Activated CD4-positive, alpha-beta memory T cell treated with anti-CD3 and anti-CD28 coated beads, Interleukin-2, amount 10 ng/mL, durations not matched to agents 7 days and 5 days (primary cell): ENCODE results near the gene HMGN5. TPM values are rescaled to one million over a fixed set of nuclear protein-coding genes. Genes with fewer than 3 reads are reported as not detected.

Experiments used
- CTCF ChIA-PET: fragments of 350-600 bp; sonication (Branson Sonifier 250); formaldehyde crosslinking; loops from one replicate; lab custom pipeline; 2021; ENCODE audit warnings: antibody characterized with exemption, inconsistent platforms; lab: Charles Lee
- POLR2A ChIA-PET: fragments of 350-600 bp; sonication (Branson Sonifier 250); formaldehyde crosslinking; loops from one replicate; lab custom pipeline; 2021; ENCODE audit warnings: antibody characterized with exemption; lab: Charles Lee
- DNase-seq: peaks from one replicate; pipeline ENCODE4 v3.0.0-alpha.2; 2020
- H3K27ac Mint-ChIP-seq: one replicate; pipeline ENCODE4 v1.8.0; 2021; ENCODE audit warnings: mild to moderate bottlenecking, mixed read lengths
- H3K27me3 Mint-ChIP-seq: one replicate; pipeline ENCODE4 v1.8.0; 2021; ENCODE audit warnings: mixed read lengths
- H3K36me3 Mint-ChIP-seq: one replicate; pipeline ENCODE4 v1.8.0; 2021; ENCODE audit warnings: low read depth, mixed read lengths
- H3K4me1 Mint-ChIP-seq: one replicate; pipeline ENCODE4 v1.8.0; 2021; ENCODE audit warnings: mixed read lengths
- H3K4me3 Mint-ChIP-seq: one replicate; pipeline ENCODE4 v1.8.0; 2021; ENCODE audit warnings: mild to moderate bottlenecking, mixed read lengths
- H3K9me3 Mint-ChIP-seq: one replicate; pipeline ENCODE4 v1.8.0; 2021; ENCODE audit warnings: mixed read lengths
- total RNA-seq, 2 experiments: library from RNA; stranded (reverse); gene quantifications; one replicate each; pipeline ENCODE4 v1.2.3, GENCODE V29; 2021

The HMGN5 gene
- total RNA-seq, 2 experiments from 2014 or later: 3.3 to 5.8 TPM

DNA sequence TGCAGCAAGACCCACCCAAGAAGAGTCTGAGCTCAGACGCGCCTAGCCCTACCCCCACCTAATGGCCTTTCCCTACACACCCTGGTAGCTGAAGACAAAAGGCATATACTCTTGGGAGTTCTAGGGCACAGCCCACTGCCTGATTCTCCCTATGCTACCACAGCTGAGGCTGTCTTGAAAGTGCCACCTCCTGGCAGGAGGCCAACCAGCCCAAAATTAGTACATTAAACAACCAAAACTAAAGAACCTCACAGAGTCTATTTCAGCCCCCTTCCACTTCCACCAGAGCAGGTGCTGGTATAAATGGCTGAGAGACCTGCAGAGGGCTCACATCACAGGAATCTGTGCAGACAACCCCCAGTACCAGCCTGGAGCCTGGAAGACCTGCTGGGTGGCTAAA lies 119.1 kb downstream of the HMGN5 start:
- no peaks in the 10 kb centered on the region for H3K27me3 Mint-ChIP-seq
- H3K27ac Mint-ChIP-seq: no peak overlapping the region

More for the DNA sequence above, 119.1 kb downstream of the HMGN5 start:
- CTCF ChIA-PET: no interaction called here
- Mint-ChIP-seq H3K4me3 (no peak overlapping the region), H3K36me3 (no peaks in the 10 kb centered on the region), H3K4me1 (no peaks in the 10 kb centered on the region), H3K9me3 (no peaks in the 10 kb centered on the region)
- POLR2A ChIA-PET: no interaction called here
- no peak for DNase-seq

Other genes starting within 250 kb of the HMGN5 start
- gene SH3BGRL, start 189 bp upstream of the HMGN5 start, total RNA-seq: 10 to 100 TPM; 79.6 to 84.7 TPM